GM21786 (cell line): ENCODE measurements around the gene STXBP4.

Experiments used
- ATAC-seq: cut with Tn5 transposase; IDR thresholded peaks from one replicate; pipeline ENCODE4 v1.9.1; 2021; ENCODE audit not compliant: unreplicated experiment

The STXBP4 gene

DNA sequence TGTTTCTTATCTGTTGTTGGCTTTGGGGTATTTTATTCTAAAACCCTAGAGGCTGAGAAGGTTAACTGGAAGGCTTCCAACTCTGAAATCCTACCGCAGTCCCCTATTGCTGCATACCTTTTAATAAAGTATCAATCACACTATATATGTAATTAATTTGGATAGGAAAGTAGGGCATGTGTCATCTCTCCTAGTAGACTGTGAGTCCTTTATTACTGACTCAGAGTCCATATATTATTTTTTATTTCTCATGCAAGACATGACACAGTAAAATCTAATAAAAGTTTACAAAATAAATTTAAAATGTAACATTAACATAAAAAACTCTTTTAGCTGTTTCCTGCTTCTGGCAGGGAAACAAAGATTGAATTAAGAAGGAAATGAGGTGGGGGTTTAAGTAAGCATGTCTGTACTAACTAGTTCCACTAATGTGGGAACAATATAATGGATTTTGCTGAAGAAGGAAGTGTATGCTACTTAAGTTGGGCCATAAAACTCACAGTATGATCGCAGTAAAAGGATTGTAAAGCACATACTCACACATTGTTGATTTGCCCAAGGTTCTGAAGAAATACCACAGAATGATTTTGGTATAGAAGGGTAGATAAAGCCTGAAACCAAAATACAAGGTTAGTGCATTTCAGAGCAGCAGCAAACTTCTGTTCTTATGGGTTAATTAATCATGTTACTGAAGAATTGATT is 198.6 kb downstream of the STXBP4 start:
- no peak for ATAC-seq

DNA sequence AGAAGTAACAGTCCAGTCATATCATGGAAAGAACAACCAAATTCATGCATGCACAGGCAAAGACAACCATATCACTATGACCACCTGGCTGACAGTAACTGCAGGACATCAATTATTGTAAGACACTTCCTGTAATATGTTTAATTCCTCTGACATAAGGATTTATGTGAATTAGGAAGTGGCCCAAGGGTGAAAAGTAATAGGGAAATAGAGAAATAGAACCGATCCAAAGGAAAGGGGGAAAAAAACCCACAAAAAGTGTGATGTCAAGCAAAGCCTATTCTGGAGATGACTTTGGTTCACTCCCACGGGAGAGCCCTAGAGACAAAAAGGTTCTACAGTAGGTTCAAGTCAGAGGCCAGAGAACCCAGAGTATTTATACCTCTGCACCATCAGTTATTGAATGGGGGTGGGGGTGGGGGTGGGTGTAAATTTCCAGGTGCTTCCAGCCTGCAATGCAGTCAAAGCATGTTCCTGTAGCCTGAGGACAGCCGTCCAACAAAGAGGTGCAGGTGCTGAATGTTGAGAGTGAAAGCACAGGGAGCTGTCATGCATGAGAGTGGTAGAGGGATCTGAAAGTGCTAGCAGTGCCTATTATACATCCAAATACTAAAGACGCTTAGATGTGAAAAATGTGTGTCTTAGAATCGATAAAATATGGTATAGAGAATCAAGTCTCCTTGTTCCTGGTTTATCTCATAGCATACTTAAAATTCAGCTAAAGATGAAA is 200.6 kb downstream of the STXBP4 start:
- peak; percentile 88 for ATAC-seq

DNA sequence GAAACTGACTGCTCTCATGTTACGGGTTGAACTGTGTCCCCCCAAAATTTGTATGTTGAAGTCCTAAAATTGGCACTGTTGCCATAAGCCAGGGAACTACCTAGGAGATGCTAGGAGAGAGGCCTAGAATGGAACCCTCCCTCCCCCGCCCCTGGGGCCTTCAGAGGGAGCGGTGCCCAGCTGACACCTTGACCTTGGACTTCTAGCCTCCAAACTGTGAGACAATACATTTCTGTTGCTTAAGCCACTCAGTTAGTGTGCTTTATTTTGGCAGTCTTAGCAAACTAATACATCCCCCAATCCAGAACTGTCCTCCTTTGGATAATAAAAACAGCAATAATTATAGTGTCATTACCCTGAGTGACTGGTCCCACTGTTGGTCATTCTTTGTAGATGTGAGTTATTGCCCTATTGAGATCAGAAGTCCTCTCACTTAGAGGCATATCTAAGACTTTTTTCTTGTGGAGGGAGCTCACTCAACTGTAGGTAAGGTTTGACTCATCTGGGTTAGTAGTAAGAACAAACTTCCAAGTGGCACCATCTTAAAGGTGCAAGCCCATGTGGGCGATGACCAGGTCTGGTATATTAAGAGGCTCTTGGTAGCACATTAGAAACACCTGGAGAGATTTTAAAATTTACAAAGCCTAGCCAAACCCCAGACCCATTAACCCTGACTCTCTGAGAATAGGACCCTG is 203.2 kb downstream of the STXBP4 start:
- no peak for ATAC-seq

DNA sequence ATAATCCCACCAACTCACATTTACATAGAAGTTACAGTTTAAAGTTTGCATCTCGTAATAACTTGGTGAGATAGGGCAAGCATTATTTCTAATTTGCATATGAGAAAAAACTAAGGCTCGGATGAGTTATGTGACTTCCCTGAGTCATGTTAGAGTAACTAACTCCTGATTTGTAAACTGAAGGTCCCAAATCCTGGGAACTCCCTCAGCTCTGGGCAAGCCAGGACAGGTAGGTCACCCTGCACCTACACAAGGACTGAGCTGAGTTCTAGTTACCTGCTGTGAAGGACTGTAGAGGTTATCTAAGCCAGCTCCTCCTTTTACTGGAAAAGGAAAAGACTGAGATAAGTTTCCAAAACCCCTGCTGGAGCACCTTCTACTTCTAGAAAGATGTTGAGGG is 204.0 kb downstream of the STXBP4 start:
- no peak for ATAC-seq

DNA sequence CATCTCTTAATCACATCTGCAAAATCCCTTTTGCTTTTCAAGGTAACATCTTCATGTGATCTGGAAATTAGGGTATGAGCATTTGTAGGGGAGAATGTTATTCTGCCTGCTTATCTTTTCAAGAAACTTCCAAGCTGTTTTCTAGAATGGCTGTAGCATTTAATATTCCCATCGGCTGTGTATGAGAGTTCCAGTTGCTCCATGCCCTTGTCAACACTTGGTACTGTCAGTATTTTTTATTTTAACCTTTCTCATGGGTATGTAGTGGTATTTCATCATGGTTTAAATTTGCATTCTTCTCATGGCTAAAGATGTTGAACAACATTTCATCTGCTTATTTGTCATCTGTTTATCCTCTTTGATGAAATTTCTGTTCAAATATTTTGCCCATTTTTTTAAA is 205.6 kb downstream of the STXBP4 start:
- no peak for ATAC-seq

DNA sequence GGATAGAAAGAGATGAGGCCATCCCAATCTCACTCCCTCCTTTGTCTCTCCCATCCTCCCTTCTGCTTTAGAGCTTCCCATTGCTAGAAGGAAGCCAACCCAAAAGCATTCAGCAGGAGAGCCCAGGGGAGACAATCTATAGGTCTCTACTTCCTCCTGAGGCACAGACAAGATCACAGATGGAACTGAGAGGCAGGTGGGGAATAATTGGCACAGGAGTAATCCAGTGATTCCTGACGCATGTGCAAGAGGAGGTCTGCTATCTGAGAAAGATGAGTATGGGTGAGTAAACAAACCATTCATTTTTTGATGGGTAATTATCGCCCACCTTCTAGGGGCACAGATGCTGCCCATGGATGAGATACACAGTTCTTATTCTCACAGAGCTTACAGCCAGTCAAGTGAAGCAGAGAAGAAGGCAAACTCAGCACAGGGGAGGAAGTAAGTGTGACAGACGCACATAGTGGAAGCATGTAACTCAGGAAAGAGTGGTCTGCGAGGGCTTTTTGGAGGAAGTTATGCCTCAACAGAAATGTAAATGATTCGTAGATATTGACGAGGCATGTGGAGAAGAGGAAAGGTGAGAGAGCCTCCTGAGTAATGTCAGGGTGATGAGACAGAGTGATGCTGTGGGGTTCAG is 207.3 kb downstream of the STXBP4 start:
- ATAC-seq = peak; percentile 34

DNA sequence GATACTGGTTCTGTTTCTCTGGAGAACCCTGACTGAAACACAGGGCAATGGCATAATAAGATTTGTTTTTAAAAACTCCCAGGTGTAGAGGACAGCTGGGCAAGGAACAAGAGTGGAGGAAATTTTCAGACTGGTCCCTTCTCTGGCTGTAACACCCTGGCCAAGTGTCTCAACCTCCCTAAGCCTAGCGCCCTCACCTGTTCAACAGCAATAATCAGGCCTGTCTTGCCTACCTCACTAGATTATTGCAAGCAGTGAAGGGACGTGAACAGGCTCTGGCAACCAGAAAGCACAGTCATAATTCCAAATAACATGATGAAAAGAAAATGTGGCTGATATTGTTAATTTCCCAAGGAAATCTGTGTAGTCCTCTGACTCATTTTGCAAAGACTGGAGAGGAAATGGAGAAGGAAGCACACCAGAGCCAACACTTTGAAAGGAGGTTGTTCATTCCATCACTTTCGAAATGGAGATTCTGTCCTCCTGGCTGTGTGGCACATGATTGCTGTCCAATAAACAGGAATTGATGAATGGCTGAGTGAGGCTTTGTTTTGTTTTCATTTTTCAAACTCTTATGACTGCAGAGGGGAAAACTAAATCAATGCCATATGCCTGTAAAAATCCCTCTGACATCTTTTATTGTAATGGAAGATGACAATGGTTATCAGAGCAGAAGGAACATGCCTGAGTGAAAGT is 208.7 kb downstream of the STXBP4 start:
- ATAC-seq = no peak

DNA sequence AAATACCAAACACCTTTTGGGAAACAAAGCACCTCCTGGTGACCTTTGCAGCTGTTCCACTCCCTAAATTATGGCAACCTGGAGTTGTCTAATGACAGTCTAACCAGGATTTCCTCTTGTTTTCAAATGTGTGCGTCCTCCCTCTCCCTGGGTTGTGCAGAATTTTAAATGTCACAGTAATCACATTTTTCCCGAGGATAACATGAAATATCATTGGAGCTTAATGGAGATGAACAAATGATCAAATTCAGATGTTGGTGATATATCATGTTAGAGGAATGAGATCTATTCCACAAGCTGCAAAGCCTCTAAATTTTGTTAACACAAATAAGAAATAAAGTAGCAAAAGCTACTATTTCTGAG is 209.3 kb downstream of the STXBP4 start:
- ATAC-seq = no peak

DNA sequence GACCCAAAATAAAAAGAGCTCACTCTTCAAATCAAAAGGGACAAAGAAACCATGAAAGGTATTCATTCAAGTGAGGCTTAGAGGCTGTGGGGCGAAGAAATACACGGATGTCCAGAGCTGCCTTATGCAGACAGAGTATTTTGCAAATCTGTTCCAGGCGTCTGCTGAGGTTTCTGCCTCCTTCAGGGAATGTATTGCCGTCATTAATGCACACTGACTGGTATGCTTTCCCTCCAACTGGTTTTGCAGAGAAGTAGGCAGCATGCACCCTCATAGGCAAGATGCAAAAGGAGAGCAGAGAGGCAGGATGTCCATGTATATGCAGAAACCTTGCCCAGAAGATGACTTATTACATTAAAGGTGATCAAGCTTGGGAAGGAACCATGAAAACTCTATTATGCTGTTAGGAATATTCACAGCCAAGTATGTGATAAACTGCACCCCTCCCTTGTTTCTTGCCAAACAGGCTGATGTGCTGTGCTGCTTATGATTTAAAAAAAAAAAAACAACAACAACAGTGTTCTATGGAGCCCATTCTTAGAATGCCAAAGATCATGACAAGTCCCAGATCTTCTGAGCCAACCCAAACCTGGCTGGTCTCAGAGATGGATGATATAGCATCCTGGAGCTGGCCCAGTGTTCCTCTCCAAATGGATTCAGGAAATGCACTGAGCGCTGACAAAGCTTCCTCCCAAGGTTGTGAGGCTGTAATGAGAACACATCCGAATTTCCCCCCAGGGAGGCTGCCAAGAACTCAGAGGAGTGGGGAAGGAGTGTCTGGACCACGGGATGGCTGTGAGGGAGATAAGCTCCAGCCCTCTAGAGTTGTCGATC is 218.6 kb downstream of the STXBP4 start:
- ATAC-seq = no peak

DNA sequence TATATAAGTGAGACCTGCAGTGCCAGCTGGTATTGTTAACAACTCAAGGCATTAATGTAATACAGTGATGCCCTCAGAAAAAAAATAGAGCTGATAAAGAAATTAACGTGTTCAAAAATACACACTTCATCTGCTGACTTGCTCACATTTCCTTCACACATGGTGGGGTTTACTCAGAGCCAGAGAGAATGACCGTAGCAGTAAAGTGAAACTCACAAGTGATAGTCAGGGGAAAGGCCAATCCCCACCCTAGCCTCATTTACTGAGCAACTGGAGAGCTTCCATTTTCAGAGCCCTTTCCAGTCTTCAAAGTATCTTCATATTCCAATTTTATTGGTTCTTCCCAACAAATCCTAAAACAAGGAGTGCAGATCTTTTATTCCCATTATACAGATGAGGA is 222.2 kb downstream of the STXBP4 start:
- no peak for ATAC-seq

DNA sequence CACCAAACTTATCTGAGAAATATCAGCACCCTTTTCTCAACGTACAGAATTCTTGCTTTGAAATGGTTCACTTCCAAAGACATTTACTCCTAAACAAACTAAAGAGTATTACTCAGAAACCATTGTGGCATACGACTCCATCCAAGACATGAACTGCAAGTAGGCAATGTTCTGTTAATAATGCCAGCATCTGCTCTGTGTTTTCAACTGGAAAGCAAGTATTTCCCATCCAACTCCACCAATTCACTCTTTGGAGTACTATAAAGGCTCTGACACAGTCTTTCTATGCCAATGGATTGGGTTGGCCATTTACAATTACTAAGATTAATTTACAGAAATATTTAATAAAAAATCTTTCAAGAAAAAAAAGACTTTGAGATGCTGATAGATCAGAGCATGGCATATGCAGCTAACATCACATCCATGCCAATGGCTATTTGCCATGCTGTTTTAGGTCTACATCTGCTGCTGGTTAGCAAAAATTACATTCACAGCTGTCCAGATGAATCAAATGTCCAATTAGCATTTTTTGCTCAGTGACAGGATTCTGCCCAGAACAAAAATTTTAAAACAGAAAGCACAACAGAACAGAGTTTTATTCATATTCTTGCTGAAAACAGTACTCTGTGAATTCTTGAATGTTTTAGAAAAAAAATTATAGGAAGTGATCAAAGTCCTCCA is 230.3 kb downstream of the STXBP4 start:
- ATAC-seq = no peak

DNA sequence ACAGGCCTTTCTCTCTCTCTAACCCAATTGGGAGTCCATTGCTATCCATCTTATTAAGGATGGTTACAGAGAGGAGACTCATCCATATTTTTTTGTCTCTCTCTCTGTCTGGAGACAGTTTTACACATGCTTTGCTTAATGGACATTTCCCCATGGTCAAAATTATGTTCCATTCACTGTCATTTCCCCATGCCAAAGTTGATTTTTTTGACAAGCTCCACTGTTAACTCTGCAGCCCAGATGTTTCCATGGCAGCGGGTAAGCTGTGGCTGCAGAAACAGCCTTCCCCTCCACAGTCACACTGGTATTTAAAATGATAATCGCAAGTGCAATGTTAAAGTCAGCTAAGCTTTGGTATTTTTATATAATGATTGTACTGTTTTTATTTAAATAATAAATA is 232.3 kb downstream of the STXBP4 start:
- ATAC-seq = no peak

DNA sequence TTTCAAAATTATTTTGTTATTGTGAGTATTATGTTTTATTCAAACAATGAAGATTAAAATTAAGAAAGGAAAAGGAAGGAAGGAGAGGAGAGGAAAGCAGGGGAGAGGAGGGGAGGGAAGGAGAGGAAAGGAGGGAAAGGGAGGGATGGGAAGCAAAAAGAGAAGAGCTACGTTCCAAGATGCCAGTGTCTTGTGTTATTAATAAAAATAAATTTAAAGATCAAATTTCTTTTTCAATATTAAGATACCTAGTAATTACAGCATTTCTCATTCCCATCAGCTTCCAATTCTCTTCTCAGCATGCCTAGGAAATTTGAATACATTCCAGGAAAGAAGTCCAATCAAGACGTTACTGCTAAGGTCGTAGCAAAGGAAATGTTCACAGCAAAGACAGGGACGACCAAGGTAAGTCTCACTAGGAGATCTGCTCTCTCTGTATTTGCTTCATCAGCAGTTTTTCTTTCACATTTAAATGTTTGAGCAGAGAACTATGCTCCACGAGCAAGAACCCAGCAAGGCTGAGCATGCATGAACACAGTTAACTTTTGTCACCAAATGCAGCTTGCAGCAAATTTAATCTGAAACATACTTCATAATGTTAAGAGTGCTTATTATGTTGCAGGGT is 232.9 kb downstream of the STXBP4 start:
- no peak for ATAC-seq

DNA sequence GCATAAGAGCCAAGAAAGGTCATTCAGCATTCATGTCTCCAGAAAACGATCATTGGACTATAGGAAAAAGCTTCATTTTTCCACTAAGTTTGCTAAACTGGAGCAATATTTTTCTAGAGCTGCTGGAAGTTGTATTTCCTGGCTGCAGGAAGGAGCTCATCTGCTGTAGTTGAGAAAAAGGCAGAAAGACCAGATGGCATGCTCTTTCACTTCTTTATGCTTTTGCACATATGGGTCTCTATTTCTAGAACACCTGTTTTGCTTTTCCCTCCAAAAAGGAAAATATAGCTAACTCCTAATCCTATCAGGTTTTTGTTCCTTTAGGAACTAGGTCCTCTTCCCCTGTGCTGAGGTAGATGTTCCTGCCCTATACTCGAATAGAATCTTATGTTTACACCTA is 234.3 kb downstream of the STXBP4 start:
- no peak for ATAC-seq

DNA sequence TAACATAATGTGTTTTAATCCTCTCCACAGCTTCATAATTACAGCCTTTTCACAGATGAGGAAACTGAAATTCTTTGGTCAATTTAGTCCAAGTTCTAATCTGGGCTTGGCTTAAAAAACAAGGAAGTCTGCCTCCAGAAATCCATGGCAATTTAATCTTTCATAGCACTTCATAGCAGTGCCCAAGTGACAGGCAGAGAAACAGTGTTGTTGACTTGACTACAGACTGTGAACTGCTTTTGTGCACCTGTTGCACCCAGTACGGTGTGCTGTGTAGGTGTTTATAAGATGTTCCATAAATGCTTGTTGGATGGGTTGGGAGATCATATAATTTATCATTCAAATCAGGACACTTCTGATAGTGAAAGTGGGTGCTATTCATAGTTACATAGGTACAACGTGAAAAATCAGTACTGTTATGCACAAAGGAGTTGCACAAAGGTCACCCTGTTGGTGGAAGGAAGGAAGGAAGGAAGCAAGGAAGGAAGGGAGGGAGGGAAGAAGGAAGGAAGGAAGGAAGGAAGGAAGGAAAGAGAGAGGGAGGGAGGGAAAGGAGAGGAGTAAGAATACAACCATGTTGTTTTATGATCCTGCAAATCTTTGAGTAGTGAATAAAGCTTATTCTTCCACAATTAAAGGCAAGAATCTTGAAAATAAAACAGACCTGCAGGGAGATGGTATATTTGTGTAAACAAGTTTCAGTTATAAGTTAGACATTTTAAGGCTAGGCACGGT is 239.7 kb downstream of the STXBP4 start:
- ATAC-seq = no peak

DNA sequence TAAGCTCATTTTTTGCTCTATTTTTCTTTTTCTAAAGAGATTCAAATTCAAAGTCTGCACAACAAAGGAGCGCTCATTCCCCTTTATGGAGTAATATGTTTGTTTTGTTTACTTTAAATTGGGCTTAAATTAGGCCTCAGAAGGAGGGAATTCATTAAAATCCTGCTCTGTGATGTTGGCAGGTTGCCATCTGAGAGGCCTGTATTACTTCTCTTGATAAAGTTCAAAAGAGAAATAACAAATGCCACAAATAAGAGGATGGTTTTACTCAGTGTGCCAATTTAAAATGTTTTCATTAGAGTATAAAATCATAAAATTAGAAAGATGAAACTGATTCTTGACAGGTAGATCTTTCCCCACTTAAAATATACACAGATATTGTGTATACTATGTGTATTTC is 241.7 kb downstream of the STXBP4 start:
- no peak for ATAC-seq

DNA sequence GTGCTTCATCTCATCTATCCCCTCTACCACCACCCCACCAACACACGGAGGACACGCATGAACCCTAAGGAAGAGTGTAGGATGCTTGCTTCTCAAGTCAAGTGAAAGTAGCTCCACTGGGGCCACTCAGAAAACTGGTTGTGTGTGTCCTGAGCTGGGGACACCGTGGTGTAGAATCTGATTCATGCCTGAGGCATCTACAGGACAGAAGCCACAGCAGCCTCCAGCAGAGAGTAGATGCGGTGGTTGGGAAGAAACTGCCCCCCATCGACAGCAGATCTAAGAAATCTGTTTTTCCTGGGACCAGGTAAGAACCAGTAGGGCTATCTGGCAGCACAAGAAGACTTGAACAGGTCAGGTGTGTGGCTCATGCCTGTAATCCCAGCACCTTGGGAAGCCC is 244.3 kb downstream of the STXBP4 start:
- no peak for ATAC-seq

DNA sequence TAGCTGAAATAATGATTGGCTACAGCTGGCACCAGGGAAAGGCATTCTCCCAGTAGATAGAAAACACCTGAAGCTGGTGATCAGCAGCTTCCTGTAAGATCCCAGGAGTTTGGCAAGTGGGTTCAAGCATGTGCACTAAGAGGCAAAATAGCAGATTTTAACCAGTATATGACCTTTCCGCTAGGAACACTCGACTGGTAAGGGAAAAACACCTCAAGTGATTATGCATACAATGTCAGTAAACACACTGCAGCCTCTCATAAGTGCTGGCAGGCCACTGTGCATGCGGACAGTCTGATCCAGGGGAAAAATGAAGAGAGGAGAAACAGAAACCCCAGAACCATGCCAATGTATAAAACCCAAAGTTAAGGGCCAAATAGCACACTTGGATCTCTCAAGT is 247.1 kb downstream of the STXBP4 start:
- no peak for ATAC-seq

DNA sequence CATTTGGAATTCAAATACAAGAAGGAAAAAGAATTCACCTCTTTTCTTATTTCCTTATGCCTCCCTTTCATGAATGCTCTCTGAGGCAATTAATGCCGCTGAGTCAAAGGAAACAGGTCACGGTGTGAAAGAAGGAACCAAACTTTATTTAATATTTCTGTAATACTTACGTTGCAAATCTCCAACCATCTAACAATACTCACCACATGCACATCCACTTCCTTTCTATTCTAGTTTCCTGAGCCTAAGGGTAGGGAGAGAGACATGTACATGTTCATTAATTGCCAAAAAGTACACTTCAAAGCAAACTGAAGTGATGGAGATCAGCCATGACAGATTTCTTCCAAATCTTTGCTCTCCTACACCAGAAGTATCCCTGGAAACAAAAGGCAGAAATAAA is 248.3 kb downstream of the STXBP4 start:
- ATAC-seq = no peak
